Measurements from ENCODE around the gene KHDRBS2. TPM values are rescaled to one million over a fixed set of nuclear protein-coding genes. Genes with fewer than 3 reads are reported as not detected.

KHDRBS2 gene
- not detected for total RNA-seq (ENCODE audit: unreplicated experiment)
- long read RNA-seq = 0 reads

DNA sequence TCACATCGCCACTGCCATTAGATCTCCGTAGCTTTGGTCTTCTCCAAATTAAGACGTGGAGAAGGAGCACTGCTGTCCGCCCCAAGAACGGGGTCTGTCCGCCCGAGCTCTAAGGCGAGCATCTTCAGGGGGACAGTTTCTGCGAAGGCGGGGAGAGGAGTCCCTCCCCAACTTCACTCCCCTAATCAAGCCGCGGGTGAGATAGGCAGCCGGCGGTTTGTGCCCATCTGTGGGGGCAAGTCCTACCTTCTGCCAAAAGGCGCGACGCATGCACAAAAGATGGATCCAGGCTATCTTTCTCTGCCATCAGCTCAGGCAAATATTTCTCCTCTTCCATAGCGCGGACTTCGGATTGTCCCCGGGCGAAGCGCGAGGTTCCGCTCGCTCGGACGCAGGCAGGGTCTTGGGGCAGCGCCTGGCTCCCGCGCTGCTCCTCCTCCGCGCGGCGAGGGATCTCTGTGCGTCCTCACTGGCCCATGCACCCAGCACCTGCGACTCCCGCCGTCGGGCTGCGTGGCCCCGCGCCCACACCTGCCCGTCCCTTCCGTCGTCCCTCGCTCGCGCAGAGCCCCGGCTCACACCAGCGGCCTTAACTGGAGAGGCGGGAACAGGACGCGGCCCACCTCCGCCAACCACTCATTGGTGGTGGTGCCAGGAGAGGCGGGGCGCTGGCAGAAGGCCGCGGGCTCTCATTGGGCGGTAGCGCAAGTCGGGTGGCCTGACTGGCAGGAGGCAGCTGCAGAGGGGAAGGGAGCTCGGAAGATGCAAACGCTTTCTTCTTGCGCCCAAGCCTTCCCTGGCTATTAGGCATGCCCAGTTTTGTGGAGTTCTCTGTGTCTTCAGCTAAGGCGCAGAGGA lies at the start of gene KHDRBS2:
Gene KHDRBS2 (minus strand): TSS at position 614 of the 858 bp plus-strand sequence.
- Mint-ChIP-seq H3K4me1 (ENCODE audit: unreplicated experiment) (no peaks in the 10 kb centered on the region), H3K4me3 (ENCODE audit: unreplicated experiment) (no peak within 1 kb of the TSS), H3K9me3 (ENCODE audit: unreplicated experiment) (no peaks in the 10 kb centered on the region), H3K27ac (ENCODE audit: unreplicated experiment) (no peak within 1 kb of the TSS), H3K27me3 (ENCODE audit: unreplicated experiment) (no peaks in the 10 kb centered on the region), H3K36me3 (ENCODE audit: low read depth, unreplicated experiment) (no peaks in the 10 kb centered on the region)
- no peak for DNase-seq (ENCODE audit: low spot score)
- TF ChIP-seq CTCF (IDR thresholded peaks at IDR 0.05; ENCODE audit: unreplicated experiment) = no peak

DNA sequence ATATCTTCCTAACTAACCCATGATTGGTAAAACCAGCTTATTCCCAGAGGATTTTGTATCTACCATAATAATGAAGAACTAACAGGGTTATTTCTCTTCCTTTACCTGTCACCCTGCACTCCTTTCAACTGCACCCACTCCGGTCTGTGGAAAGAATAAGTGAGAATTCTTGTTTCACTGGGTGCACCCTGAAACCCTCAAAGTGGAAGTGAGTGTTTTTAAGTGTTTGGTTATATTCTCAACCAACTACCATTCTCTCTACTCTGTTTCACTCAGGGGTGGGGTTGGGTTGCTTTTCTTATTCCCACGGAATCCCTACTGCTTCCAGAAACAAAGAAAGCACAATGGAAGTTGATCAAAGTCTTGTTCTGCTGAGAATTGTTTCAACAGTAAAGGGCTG lies 42.6 kb upstream of the KHDRBS2 start:
- no peaks in the 10 kb centered on the region for H3K27me3 Mint-ChIP-seq (ENCODE audit: unreplicated experiment)
- H3K9me3 Mint-ChIP-seq (ENCODE audit: unreplicated experiment) = peaks cover 4% of the 10 kb centered on the region
- H3K27ac Mint-ChIP-seq (ENCODE audit: unreplicated experiment) = no peak overlapping the region
- no peak overlapping the region for H3K4me3 Mint-ChIP-seq (ENCODE audit: unreplicated experiment)
- no peaks in the 10 kb centered on the region for H3K36me3 Mint-ChIP-seq (ENCODE audit: low read depth, unreplicated experiment)
- TF ChIP-seq CTCF (IDR thresholded peaks at IDR 0.05; ENCODE audit: unreplicated experiment) = no peak
- DNase-seq (ENCODE audit: low spot score) = no peak
- H3K4me1 Mint-ChIP-seq (ENCODE audit: unreplicated experiment) = no peaks in the 10 kb centered on the region

DNA sequence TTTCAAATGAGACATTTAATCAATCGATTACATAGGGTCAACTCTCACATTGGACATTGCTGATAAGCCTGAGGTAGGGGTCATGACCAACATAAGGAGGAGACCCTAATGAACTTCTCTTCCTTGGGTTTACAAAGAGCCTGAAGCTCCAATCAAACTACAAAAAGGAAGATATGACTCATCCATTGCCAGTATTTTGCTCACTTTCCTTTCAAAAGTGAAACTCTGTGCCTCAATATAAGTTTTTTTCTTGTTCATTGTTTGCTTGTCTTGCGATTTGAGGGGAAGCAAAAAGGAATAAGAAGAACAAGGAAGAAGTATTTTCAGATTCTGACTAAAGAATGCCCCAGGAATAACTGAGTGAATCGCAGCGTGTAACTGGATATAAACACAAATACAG lies 38.8 kb upstream of the KHDRBS2 start:
- no peak for DNase-seq (ENCODE audit: low spot score)
- Mint-ChIP-seq H3K27me3 (ENCODE audit: unreplicated experiment) (no peaks in the 10 kb centered on the region), H3K27ac (ENCODE audit: unreplicated experiment) (no peak overlapping the region), H3K4me1 (ENCODE audit: unreplicated experiment) (no peaks in the 10 kb centered on the region), H3K4me3 (ENCODE audit: unreplicated experiment) (no peak overlapping the region), H3K36me3 (ENCODE audit: low read depth, unreplicated experiment) (no peaks in the 10 kb centered on the region), H3K9me3 (ENCODE audit: unreplicated experiment) (peaks cover 4% of the 10 kb centered on the region)
- TF ChIP-seq CTCF (IDR thresholded peaks at IDR 0.05; ENCODE audit: unreplicated experiment) = no peak

- Mint-ChIP-seq H3K36me3 (ENCODE audit: low read depth, unreplicated experiment) (no peaks in the 10 kb centered on the region), H3K27ac (ENCODE audit: unreplicated experiment) (no peak overlapping the region)
Observed at GRCh38 chr6:62323818-62324431, 37.9 kb upstream of the KHDRBS2 start.

More at GRCh38 chr6:62323818-62324431, 37.9 kb upstream of the KHDRBS2 start:
- H3K4me3 Mint-ChIP-seq (ENCODE audit: unreplicated experiment) = no peak overlapping the region
- H3K27me3 Mint-ChIP-seq (ENCODE audit: unreplicated experiment) = peaks cover 2% of the 10 kb centered on the region
- DNase-seq (ENCODE audit: low spot score) = no peak
- peaks cover 4% of the 10 kb centered on the region for H3K9me3 Mint-ChIP-seq (ENCODE audit: unreplicated experiment)
- TF ChIP-seq CTCF (IDR thresholded peaks at IDR 0.05; ENCODE audit: unreplicated experiment) = no peak
- H3K4me1 Mint-ChIP-seq (ENCODE audit: unreplicated experiment) = no peaks in the 10 kb centered on the region

Measured in endothelial cell (in vitro differentiated cells).